PC-3 (cell line): ENCODE data around the gene NLRP3.

Experiments used
- EZH2 ChIP-seq: fragments of 300-600 bp; sonication (generic); IDR thresholded peaks from one replicate; pipeline ENCODE4 v1.6.1; 2017; ENCODE audit warnings: antibody characterized with exemption, mild to moderate bottlenecking, low read length; ENCODE audit not compliant: unreplicated experiment
- TF ChIP-seq, protein P1 (sequence below): fragments of 300-600 bp; sonication (generic); conservative IDR thresholded peaks from 2 replicates; pipeline ENCODE4 v1.5.1; 2017; ENCODE audit warnings: antibody characterized with exemption, low read depth, mild to moderate bottlenecking, low read length

DNA sequence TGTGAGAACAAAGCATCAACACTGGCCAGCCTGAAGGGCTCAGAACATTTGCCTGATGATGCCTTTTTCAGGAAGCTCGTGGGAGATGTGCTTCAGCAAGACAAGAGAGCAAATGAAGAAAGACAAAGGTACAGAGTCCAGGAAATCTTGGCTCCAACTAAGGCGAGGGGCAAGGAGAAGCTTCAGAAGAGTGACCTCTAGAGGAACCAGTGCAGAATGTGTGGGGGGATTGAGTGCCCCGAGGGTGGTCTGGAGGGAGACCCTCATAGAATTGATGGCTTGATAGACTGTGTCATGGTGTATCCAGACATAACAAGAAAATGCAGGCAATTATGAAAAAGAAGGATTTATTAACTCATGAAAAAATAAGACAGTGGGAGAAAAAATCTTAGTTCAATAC, 15.3 kb upstream of the NLRP3 start:
- TF ChIP-seq, protein P1, sequence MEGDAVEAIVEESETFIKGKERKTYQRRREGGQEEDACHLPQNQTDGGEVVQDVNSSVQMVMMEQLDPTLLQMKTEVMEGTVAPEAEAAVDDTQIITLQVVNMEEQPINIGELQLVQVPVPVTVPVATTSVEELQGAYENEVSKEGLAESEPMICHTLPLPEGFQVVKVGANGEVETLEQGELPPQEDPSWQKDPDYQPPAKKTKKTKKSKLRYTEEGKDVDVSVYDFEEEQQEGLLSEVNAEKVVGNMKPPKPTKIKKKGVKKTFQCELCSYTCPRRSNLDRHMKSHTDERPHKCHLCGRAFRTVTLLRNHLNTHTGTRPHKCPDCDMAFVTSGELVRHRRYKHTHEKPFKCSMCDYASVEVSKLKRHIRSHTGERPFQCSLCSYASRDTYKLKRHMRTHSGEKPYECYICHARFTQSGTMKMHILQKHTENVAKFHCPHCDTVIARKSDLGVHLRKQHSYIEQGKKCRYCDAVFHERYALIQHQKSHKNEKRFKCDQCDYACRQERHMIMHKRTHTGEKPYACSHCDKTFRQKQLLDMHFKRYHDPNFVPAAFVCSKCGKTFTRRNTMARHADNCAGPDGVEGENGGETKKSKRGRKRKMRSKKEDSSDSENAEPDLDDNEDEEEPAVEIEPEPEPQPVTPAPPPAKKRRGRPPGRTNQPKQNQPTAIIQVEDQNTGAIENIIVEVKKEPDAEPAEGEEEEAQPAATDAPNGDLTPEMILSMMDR, result peak; percentile 62
- TF ChIP-seq EZH2, result no peak
